H1 (cell line): ENCODE results near the gene KDSR. TPM values are rescaled to one million over a fixed set of nuclear protein-coding genes. Genes with fewer than 3 reads are reported as not detected.

ENCODE experiments used
- MAX ChIP-seq: IDR thresholded peaks from 2 replicates; pipeline ENCODE4 v1.6.1; 2012; ENCODE audit warnings: inconsistent platforms
- NANOG ChIP-seq: IDR thresholded peaks from 2 replicates; pipeline ENCODE4 v1.6.1; 2011; ENCODE audit warnings: low read length, low read depth, mild to moderate bottlenecking, inconsistent platforms; ENCODE audit not compliant: insufficient read depth, poor library complexity, severe bottlenecking
- RAD21 ChIP-seq, 2 experiments: IDR thresholded peaks in 1 of 2; conservative IDR thresholded peaks in 1 of 2; 2 replicates each; pipeline ENCODE4 v1.6.1; 2011; ENCODE audit warnings: low read depth in 2 of 2, low read length in 2 of 2, improper control_type of control experiment in 1 of 2, inconsistent platforms in 1 of 2, mild to moderate bottlenecking in 1 of 2, moderate library complexity in 1 of 2
- SIX5 ChIP-seq: IDR thresholded peaks from 2 replicates; pipeline ENCODE4 v1.6.1; 2011; ENCODE audit warnings: mild to moderate bottlenecking, low read depth, low read length
- TEAD4 ChIP-seq: IDR thresholded peaks from 2 replicates; pipeline ENCODE4 v1.6.1; 2012; ENCODE audit warnings: low read depth, low read length, inconsistent platforms, mixed read lengths
- USF2 ChIP-seq: IDR thresholded peaks from 2 replicates; pipeline ENCODE4 v1.6.1; 2011; ENCODE audit warnings: low read length, improper control_type of control experiment
- polyA plus RNA-seq, 7 experiments: library from polyadenylated mRNA; depleted of rRNA in 3 of 7; stranded (reverse) in 5 of 7; unstranded in 2 of 7; fragments of >200 nt in 5 of 7; fragments of 200-250 nt in 2 of 7; gene quantifications; 1 replicate in 5 of 7; 2 replicates in 1 of 7; 4 replicates in 1 of 7; pipeline versions ENCODE4 v1.2.1 to v1.2.3, GENCODE V29; 2011 to 2013; ENCODE audit warnings: missing spikeins in 2 of 7, mixed read lengths in 2 of 7
- total RNA-seq: library from RNA; stranded (reverse); fragmentation: NEBNext Ultra II Directional; extraction: Animal tissue kit (Norgen Biotek cat#: 25700); gene quantifications from 2 replicates; pipeline ENCODE4 v1.2.1, GENCODE V29; 2021

KDSR gene
- total and polyA plus RNA-seq, 2 of the 8 experiments (the other 6 are each of a cell fraction or from before 2014, with no cell fraction given), result 12.4 to 50.5 TPM

- TF ChIP-seq NANOG, result no peak
- no peak for TF ChIP-seq USF2
- no peak for TF ChIP-seq MAX
- TF ChIP-seq TEAD4, result no peak
- no peak for TF ChIP-seq RAD21 (IDR thresholded peaks at IDR 0.05 in 1 of 2, conservative IDR thresholded peaks at IDR 0.05 in 1 of 2; ENCODE audit: low read depth in 2 of 2, low read length in 2 of 2)
- no peak for TF ChIP-seq SIX5
- TF ChIP-seq, all 59 proteins: peak for 0
These were observed 12.1 kb upstream of the KDSR start (continued) for GRCh38 chr18:63378919-63379638.
